Neural cell (in vitro differentiated cells): Measurements from ENCODE around the gene DPH1. TPM values are rescaled to one million over a fixed set of nuclear protein-coding genes. Genes with fewer than 3 reads are reported as not detected.

ENCODE experiments used
- H2AFZ ChIP-seq: fragments of 200-600, 300-800 bp; sonication (generic), shearing (Covaris generic); 2 replicates; pipeline ENCODE4 v1.6.0; 2014; ENCODE audit warnings: low read depth, mild to moderate bottlenecking, antibody characterized with exemption, low read length, moderate library complexity
- H3F3A ChIP-seq: fragments of 200-600 bp; shearing (Covaris generic); 2 replicates; pipeline ENCODE4 v1.6.1; 2016; ENCODE audit warnings: mild to moderate bottlenecking, moderate library complexity, mixed read lengths, antibody characterized with exemption, low read length; ENCODE audit not compliant: insufficient read depth, poor library complexity, severe bottlenecking
- H3K27ac ChIP-seq: fragments of 200-600, 300-800 bp; sonication (generic), shearing (Covaris generic); 2 replicates; pipeline ENCODE4 v1.5.1; 2014; ENCODE audit warnings: mild to moderate bottlenecking, low read length, moderate library complexity
- H3K27me3 ChIP-seq: fragments of 300-800, 200-600 bp; sonication (generic), shearing (Covaris generic); 2 replicates; pipeline ENCODE4 v1.6.0; 2014; ENCODE audit warnings: mild to moderate bottlenecking, low read depth, low read length, moderate library complexity; ENCODE audit not compliant: insufficient read depth
- H3K36me3 ChIP-seq: fragments of 300-800, 200-600 bp; sonication (generic), shearing (Covaris generic); 2 replicates; pipeline ENCODE4 v1.5.1; 2014; ENCODE audit warnings: mild to moderate bottlenecking, antibody characterized with exemption, low read length, moderate library complexity; ENCODE audit not compliant: insufficient read depth
- H3K4me2 ChIP-seq: fragments of 300-800, 200-600 bp; sonication (generic), shearing (Covaris generic); 2 replicates; pipeline ENCODE4 v1.6.0; 2014; ENCODE audit warnings: mild to moderate bottlenecking, low read length
- H3K4me3 ChIP-seq: fragments of 300-800, 200-600 bp; sonication (generic), shearing (Covaris generic); 2 replicates; pipeline ENCODE4 v1.5.1; 2014; ENCODE audit warnings: mild to moderate bottlenecking, low read length, moderate library complexity
- H3K79me2 ChIP-seq: fragments of 200-600 bp; shearing (Covaris generic); replicated peaks from 2 replicates; pipeline ENCODE4 v1.6.0; 2014; ENCODE audit warnings: mild to moderate bottlenecking, low read length, moderate library complexity; ENCODE audit not compliant: insufficient read depth
- H3K9ac ChIP-seq: fragments of 300-800, 200-600 bp; sonication (generic), shearing (Covaris generic); 2 replicates; pipeline ENCODE4 v1.6.1; 2016; ENCODE audit warnings: mild to moderate bottlenecking, low read length, mixed read lengths
- H3K9me2 ChIP-seq: fragments of 200-600 bp; shearing (Covaris generic); 2 replicates; pipeline ENCODE4 v1.6.1; 2016; ENCODE audit warnings: mild to moderate bottlenecking, low read length, mixed read lengths; ENCODE audit not compliant: insufficient read depth
- H3K9me3 ChIP-seq: fragments of 200-600, 300-800 bp; sonication (generic), shearing (Covaris generic); 2 replicates; pipeline ENCODE4 v1.6.1; 2016; ENCODE audit warnings: mild to moderate bottlenecking, mixed run types, low read length, moderate library complexity, mixed read lengths
- H4K20me1 ChIP-seq: fragments of 200-600 bp; shearing (Covaris generic); 2 replicates; pipeline ENCODE4 v1.6.1; 2016; ENCODE audit warnings: mild to moderate bottlenecking, mixed run types; ENCODE audit not compliant: insufficient read depth
- EP300 ChIP-seq: fragments of 450-650 bp; conservative IDR thresholded peaks from 2 replicates; pipeline ENCODE4 v1.6.1; 2014; ENCODE audit warnings: antibody characterized with exemption, mild to moderate bottlenecking, moderate library complexity; ENCODE audit not compliant: poor library complexity, severe bottlenecking
- EZH2 ChIP-seq: fragments of 200-600, 300-800 bp; shearing (Covaris generic), sonication (generic); IDR thresholded peaks from 2 replicates; pipeline ENCODE4 v1.6.1; 2014; ENCODE audit warnings: antibody characterized with exemption, low read length, borderline replicate concordance, mild to moderate bottlenecking; ENCODE audit not compliant: insufficient read depth, poor library complexity, severe bottlenecking
- MXI1 ChIP-seq: fragments of 450-650 bp; conservative IDR thresholded peaks from 2 replicates; pipeline ENCODE4 v1.6.1; 2014; ENCODE audit warnings: antibody characterized with exemption, mild to moderate bottlenecking; ENCODE audit not compliant: poor library complexity, severe bottlenecking
- POLR2AphosphoS5 ChIP-seq: IDR thresholded peaks from 2 replicates; pipeline ENCODE4 v1.6.1; 2012
- RAD21 ChIP-seq: fragments of 450-650 bp; conservative IDR thresholded peaks from 2 replicates; pipeline ENCODE4 v1.6.1; 2014; ENCODE audit warnings: antibody characterized with exemption, mild to moderate bottlenecking, moderate library complexity
- SMC3 ChIP-seq: fragments of 450-650 bp; conservative IDR thresholded peaks from 2 replicates; pipeline ENCODE4 v1.6.1; 2014; ENCODE audit warnings: antibody characterized with exemption, mild to moderate bottlenecking, moderate library complexity; ENCODE audit not compliant: poor library complexity
- TAF1 ChIP-seq: IDR thresholded peaks from 2 replicates; pipeline ENCODE4 v1.6.1; 2012; ENCODE audit warnings: low read depth
- polyA plus RNA-seq: library from polyadenylated mRNA; depleted of rRNA; stranded (reverse); fragments of >200 nt; gene quantifications from 2 replicates; pipeline ENCODE4 v1.2.3, GENCODE V29; 2014
- TF ChIP-seq, protein P1 (sequence below): IDR thresholded peaks from 2 replicates; pipeline ENCODE4 v1.6.1; 2012; ENCODE audit warnings: borderline replicate concordance
- TF ChIP-seq, protein P2 (sequence below): fragments of 450-650 bp; IDR thresholded peaks from 2 replicates; pipeline ENCODE4 v1.5.1; 2014; ENCODE audit warnings: antibody characterized with exemption, mild to moderate bottlenecking, moderate library complexity; ENCODE audit not compliant: poor library complexity, severe bottlenecking

Gene DPH1
- polyA plus RNA-seq, 1 donor from 2014 or later = 44.8 TPM

DNA sequence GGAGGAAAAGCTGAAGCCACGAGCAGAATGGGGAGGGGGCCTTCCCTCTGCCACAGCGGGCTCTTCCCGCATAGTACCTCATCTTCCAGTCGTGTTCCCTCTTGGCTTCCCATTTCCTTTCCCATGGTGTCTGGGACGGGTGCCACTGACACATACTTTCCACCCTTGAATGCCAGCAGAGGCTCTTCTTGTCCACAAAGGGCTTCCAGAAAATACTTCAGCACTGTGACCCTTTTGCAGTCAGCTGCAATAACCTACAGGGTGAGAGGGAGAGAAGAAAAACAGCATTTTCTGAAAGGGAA, 55.6 kb downstream of the DPH1 start:
- no peaks in the 10 kb centered on the region for H3K79me2 ChIP-seq
- no peaks in the 10 kb centered on the region for H3K27me3 ChIP-seq
- H3K9me3 ChIP-seq = no peaks in the 10 kb centered on the region
- H3K9me2 ChIP-seq = no peaks in the 10 kb centered on the region
- no peak overlapping the region for H3K4me3 ChIP-seq
- no peaks in the 10 kb centered on the region for H3F3A ChIP-seq
- H3K27ac ChIP-seq = no peak overlapping the region
- H2AFZ ChIP-seq = no peak overlapping the region
- H3K9ac ChIP-seq = no peak overlapping the region
- TF ChIP-seq RAD21 (no peak), POLR2AphosphoS5 (no peak), EP300 (no peak), EZH2 (no peak), MXI1 (no peak), TAF1 (no peak), SMC3 (no peak)
- TF ChIP-seq, protein P1, sequence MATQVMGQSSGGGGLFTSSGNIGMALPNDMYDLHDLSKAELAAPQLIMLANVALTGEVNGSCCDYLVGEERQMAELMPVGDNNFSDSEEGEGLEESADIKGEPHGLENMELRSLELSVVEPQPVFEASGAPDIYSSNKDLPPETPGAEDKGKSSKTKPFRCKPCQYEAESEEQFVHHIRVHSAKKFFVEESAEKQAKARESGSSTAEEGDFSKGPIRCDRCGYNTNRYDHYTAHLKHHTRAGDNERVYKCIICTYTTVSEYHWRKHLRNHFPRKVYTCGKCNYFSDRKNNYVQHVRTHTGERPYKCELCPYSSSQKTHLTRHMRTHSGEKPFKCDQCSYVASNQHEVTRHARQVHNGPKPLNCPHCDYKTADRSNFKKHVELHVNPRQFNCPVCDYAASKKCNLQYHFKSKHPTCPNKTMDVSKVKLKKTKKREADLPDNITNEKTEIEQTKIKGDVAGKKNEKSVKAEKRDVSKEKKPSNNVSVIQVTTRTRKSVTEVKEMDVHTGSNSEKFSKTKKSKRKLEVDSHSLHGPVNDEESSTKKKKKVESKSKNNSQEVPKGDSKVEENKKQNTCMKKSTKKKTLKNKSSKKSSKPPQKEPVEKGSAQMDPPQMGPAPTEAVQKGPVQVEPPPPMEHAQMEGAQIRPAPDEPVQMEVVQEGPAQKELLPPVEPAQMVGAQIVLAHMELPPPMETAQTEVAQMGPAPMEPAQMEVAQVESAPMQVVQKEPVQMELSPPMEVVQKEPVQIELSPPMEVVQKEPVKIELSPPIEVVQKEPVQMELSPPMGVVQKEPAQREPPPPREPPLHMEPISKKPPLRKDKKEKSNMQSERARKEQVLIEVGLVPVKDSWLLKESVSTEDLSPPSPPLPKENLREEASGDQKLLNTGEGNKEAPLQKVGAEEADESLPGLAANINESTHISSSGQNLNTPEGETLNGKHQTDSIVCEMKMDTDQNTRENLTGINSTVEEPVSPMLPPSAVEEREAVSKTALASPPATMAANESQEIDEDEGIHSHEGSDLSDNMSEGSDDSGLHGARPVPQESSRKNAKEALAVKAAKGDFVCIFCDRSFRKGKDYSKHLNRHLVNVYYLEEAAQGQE = no peak
- TF ChIP-seq, protein P2, sequence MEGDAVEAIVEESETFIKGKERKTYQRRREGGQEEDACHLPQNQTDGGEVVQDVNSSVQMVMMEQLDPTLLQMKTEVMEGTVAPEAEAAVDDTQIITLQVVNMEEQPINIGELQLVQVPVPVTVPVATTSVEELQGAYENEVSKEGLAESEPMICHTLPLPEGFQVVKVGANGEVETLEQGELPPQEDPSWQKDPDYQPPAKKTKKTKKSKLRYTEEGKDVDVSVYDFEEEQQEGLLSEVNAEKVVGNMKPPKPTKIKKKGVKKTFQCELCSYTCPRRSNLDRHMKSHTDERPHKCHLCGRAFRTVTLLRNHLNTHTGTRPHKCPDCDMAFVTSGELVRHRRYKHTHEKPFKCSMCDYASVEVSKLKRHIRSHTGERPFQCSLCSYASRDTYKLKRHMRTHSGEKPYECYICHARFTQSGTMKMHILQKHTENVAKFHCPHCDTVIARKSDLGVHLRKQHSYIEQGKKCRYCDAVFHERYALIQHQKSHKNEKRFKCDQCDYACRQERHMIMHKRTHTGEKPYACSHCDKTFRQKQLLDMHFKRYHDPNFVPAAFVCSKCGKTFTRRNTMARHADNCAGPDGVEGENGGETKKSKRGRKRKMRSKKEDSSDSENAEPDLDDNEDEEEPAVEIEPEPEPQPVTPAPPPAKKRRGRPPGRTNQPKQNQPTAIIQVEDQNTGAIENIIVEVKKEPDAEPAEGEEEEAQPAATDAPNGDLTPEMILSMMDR = no peak
- H4K20me1 ChIP-seq = no peaks in the 10 kb centered on the region
- no peaks in the 10 kb centered on the region for H3K36me3 ChIP-seq
- H3K4me2 ChIP-seq = no peak overlapping the region

DNA sequence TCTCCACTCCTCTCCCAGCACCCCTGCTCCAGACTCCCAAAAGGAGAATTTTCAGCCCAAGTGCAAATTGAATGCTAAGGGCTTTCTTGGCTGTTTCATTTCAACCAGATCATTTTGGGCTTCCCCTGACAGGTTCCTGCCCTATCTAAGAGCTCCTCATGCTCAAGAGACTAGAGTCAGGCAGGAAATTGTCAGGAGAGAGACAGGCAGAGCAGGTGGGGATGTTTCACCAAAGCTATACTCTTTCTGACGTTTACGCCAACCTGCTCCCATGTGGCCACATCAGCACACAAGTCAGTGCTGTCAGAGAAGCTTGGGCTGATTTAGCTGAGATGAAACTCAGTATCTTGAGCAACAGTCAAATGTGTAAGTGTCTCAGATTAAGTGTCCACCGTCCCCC, 56.4 kb downstream of the DPH1 start:
- Histone ChIP-seq H3K27me3 (no peaks in the 10 kb centered on the region), H3K4me3 (peak overlapping the region; percentile 3), H2AFZ (no peak overlapping the region), H3K4me2 (no peak overlapping the region), H3K79me2 (no peaks in the 10 kb centered on the region), H3K9ac (no peak overlapping the region), H3K36me3 (no peaks in the 10 kb centered on the region), H4K20me1 (no peaks in the 10 kb centered on the region), H3F3A (no peaks in the 10 kb centered on the region), H3K27ac (peak overlapping the region; percentile 6), H3K9me2 (no peaks in the 10 kb centered on the region), H3K9me3 (no peaks in the 10 kb centered on the region)
- TF ChIP-seq SMC3 (no peak), MXI1 (no peak), EZH2 (no peak), RAD21 (no peak), TAF1 (no peak), POLR2AphosphoS5 (no peak), EP300 (no peak)
- TF ChIP-seq, protein P2 = no peak
- TF ChIP-seq, protein P1 = no peak
